Superior temporal gyrus (tissue), 1 donor: Measurements from ENCODE around the gene CTSC.

Source experiments
- DNase-seq: peaks from one replicate; pipeline ENCODE4 v3.0.0-alpha.2; 2016; ENCODE audit errors: extremely low spot score

The CTSC gene

DNA sequence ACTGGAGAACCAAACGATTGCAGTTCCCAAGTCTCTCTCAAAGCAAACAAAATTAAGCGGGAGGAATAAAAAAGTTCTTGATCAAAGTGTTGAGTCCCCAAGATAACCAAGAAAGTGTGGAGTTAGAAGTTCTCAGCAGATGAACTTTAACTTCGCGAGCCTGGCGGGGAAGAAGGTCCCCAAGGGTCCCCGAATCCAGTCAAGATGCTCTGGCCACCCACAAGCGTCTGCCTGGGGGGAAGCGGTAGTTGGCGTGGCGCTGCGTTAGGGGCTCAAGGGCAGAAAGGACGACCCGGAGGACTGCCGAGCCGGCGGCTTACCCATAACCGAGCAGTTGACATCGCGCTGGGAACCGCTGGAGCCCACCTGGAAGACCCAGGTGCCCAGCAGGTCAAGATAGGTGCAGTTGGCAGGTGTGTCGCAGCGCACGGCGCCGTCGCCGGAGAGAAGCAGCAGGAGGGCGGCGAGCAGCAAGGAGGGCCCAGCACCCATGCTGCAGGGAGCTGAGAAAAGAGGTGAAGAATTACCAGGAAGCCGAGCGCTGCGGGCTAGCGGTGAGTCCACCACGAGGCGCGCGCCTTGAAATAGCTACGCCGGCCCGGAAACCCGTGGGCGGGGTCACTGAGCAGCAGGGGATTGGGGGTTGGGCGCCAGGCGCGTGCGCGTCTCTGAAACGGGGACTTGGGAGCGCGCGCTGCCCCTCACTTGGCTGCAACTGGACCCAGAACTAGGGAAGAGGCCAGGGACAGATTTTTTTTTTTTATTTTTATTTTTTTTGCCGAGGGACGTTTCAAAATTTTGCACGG lies at the start of gene CTSC:
CTSC (minus strand) TSS at position 556 of the 806 bp plus-strand sequence; CDS start at position 492, 64 bp downstream.
- DNase-seq, result peak; percentile 58

GRCh38 chr11:88384669-88385005 lies 47.1 kb upstream of the CTSC start:
- DNase-seq, result no peak

GRCh38 chr11:88384004-88384668 lies 46.6 kb upstream of the CTSC start:
- no peak for DNase-seq

DNA sequence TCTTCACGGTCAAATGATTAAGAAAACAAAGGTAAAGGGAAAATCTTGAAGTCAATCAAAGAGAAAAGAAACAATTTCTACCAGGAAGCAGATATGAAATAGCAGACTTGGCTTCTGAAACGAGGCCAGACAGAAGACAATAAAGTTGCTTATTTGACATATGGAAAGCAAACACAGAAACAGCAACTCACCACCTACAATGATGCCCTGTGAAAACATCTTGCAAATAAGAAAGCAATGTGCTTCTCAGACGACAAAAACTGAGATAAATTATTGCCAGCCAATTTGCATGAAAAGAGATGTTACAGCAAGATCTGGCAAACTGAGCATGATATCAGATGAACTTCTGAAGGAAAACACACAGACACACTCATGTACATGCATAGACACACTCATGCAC lies 45.9 kb upstream of the CTSC start:
- no peak for DNase-seq

GRCh38 chr11:88379130-88379529 lies 41.6 kb upstream of the CTSC start:
- no peak for DNase-seq

GRCh38 chr11:88378422-88379066 lies 41.0 kb upstream of the CTSC start:
- no peak for DNase-seq

DNA sequence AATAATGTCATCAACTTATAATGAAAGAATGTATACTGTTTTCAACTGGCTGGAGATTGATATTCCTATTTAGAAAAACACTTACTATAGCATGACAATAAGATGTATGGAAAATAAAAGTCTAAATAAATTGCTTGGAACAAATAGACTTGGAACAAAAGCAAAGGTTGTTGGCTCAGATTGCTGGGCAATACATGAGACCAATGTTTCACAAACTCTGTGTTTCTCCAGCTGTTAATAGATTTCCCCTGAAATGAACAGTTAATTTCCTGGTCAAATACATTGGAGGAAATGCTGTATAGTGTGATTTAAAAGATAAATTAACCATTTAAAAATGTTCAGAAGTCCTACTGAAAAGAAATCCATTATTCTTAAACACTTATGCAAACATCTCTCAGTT lies 40.1 kb upstream of the CTSC start:
- no peak for DNase-seq

GRCh38 chr11:88377144-88377543 lies 39.6 kb upstream of the CTSC start:
- no peak for DNase-seq

DNA sequence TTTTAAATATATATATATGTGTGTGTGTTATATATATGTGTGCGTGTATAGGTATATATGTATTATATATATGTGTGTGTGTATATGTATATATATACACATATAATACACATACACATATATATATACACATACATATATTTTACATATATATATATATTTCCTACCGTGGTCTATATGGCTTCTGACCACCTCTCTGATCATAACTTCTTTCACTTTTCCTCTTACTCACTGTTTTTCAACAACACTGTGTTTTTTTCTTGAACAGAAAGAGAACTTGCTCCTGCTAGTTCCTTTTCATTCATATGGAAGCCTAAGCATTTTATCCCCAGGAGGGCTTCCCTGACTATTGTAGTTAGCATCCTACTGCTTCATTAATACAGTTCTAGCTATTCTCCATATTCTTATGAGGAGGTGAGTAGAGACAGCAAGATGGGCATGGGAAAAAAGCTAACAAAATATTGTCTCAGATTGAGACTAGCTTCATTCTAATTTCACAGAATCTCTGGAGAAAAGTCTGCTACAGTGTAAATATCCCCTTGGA lies 38.5 kb upstream of the CTSC start:
- DNase-seq, result no peak

DNA sequence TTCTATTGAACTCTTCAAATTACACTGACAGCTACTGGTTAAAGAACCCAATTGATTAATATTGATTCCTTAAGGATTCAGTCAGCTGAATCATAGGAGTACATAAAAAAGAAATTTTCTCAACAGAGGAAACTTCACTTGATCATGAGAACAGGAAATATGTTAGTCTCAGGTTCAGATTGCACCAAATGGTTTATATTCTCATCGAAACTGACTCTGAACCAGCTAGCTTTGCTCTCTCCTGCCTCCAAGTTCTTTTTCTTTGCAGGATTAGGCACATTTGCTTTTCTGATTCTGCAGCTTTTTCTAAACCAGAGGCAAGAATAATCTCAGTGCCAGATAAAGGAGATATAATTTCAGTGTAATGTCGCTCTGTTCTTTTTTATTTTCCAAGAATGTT lies 33.2 kb upstream of the CTSC start:
- no peak for DNase-seq

- no peak for DNase-seq
These were observed 29.8 kb upstream of the CTSC start for GRCh38 chr11:88367310-88367709.

- DNase-seq, result no peak
These were observed 26.1 kb upstream of the CTSC start for GRCh38 chr11:88363648-88364065.

DNA sequence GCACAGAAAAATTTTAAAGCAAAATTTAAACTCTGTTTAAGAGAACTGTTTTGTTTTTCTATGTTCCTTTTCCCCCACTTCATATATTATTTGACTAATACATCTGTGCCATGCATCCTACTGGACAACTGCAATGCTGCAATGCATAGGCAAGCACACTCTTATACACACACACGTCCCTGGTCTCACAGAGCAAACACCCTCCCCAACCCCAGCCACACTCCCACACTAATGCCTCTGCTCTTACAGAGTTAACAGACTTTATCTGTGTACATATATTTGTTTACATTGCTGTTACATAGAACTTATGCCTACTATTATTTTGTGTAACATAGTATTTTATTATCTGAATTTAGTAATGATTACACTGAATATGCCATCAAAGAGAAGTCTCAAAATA lies 25.5 kb upstream of the CTSC start:
- DNase-seq, result no peak

DNA sequence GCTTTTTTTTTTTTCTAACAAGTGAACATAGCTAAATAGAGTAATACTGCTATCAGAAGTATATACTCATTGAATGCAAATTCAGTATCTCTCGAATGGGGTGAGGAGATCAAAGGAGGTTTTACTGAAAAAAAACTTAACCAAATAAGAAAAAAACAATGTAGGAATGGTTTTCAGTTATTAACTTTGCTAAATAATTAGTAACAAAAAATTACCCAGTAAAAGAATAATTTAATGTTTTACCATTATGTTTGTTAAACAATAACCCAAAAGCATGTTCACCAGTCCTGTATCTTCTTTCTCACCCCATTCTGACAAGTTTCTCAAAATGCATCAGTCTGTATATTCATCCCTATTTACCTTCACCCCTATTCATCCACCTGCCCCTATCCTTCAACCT lies 22.6 kb upstream of the CTSC start:
- DNase-seq, result no peak

DNA sequence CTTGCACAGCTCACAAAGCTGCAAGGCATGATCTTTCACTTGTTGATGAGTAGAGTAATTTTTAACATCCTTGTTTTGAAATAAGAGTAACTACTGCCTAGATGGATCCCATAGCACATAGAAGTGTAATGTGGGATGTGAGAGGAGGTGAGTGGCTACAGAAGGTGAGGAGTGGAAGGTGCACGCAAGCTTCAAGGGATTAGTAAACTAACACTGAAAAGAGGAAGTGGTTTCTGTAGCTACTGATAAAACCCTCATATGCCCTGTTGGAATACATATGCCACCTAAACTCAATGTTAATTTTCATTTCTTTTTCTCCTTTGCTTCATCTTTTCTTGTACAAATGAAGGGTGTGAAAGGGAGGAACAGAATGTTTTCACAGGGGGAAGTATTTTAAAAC lies 22.0 kb upstream of the CTSC start:
- DNase-seq, result peak; percentile 35

DNA sequence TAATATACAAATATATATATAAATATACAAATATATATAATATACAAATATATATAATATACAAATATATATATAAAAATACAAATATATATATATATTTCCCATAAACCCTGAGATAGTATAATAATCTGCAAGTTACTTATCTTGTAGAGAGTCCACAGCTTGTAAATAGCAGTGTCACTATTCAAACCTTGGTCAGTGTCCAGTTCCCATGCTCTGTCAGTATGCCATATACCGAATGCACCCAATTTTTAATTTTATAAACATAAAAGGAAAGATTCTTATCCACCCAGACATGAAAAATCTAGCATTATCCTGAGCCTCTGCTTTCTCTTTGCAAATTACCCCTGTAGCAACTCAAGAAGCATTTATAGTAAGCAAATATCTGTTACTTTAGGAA lies 21.6 kb upstream of the CTSC start:
- no peak for DNase-seq

DNA sequence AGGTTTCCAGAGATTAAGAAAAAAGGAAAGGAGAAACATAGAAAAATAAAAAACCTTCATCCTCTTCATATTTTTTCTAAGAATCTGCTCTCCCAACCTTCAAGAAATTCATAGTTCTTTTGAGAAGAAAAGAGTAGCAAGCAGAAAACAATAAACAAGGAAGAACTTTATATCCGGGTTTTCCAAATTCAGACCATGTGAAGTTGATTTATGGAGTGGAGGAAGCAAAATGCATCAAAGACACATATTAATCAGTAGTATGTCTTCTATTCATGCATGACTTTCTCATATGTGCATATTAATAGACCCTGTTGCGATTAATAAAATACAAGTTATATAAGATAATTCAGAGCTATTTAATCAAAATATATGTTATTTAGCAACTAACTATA lies 20.5 kb upstream of the CTSC start:
- DNase-seq, result no peak

DNA sequence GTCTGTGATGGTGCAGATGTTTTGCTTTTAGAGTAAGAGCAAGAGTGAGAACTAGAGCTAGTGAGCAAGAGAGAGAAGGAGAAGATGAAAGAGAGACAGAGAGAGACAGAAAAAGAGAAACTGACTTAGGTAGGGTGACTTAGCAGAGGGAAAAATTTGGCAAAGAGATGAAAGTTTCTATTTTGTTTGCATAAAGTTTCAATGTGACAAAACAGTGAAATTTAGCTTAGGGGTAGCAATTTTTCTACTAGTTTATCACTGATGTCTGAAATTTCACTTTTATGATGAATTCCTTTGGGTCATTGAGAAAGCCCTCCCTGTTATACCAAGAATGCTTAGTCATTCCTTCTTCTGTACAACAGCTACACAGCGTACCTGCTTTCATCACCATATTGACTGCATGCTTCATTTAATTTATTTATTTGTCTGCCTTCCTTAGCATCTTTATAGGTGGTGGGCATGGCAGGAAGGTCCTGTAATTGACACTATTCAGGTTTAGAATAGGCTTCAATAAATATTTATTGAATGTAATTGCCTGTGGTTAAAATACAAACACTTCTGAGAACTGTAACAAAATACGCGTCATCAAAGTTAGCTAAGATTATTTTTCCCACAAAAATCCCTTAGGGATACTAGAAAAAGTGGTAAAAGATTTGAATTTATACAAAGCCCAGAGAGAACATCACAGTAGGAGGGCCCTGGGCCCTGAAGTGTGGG lies 19.9 kb upstream of the CTSC start:
- DNase-seq, result no peak

- no peak for DNase-seq
These were observed 18.4 kb upstream of the CTSC start for GRCh38 chr11:88355887-88356286.

DNA sequence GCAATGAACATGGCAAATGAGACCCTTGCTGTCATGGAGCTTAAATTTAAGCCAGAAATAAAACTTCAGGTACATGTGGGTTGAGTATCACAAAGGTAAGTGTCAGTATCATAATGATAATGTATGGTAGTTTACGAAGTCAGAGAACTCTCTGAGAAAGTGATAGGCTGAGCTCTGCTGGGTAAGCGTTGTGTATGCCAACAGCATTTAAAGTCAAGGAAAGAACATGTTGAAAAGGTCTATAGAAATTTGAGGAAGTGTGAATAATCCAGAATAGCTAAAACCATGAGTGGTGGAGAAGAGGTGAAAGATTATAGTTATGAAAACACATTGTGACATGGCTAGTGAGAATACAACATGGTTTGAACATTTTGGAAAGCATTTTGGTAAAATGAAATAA lies 17.4 kb upstream of the CTSC start:
- DNase-seq, result no peak

- DNase-seq, result no peak
These were observed 16.4 kb upstream of the CTSC start for GRCh38 chr11:88353835-88354496.

GRCh38 chr11:88353386-88353785 lies 15.8 kb upstream of the CTSC start:
- no peak for DNase-seq
